SH-SY5Y (cell line): ENCODE results near the gene PSAP.

ENCODE experiments used
- GATA2 ChIP-seq: IDR thresholded peaks from 2 replicates; pipeline ENCODE4 v1.6.1; 2011; ENCODE audit warnings: mild to moderate bottlenecking, low read depth, low read length
- GATA3 ChIP-seq: IDR thresholded peaks from 2 replicates; pipeline ENCODE4 v1.6.1; 2011; ENCODE audit warnings: low read depth, mild to moderate bottlenecking, low read length, moderate library complexity

DNA sequence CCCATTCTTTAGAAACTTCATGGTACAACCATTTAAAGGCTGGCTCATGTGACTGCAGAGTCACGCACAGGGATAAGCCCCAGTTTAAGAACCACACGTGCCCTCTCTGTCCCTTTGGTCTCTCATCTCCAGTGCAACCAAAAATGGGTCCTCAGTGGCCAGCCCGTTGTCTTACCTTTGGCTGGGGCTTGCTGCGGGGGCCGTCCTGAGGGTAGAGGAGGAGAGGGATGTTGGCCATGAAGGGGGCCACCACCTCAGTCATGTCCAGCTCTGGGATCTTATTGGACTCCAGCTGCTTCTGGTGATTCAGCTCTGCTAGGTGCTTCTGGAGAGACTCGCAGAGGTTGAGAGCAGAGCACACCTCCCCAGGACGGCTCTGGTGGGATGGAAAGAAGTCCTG, 22.3 kb downstream of the PSAP start:
- TF ChIP-seq GATA3 (no peak), GATA2 (no peak)
